Esophagus squamous epithelium (tissue), 5 donors: Measurements from ENCODE around the gene SLC12A6. TPM values are rescaled to one million over a fixed set of nuclear protein-coding genes. Genes with fewer than 3 reads are reported as not detected.
"Not testable (repeated sequence)": the region's sequence is repeated elsewhere in the genome, so short reads cannot be mapped to it uniquely, and the experiment has no call there.

Source experiments
- DNase-seq: peaks from one replicate; lab custom pipeline; 2025; lab: John Stamatoyannopoulos, UW
- H3K27ac ChIP-seq, 4 donors: fragments of 200-600 bp; sonication (generic); one replicate each; pipeline ENCODE4 v1.5.1; 2016 to 2019; ENCODE audit warnings: mild to moderate bottlenecking in 1 of 4
- H3K27me3 ChIP-seq, 4 donors: fragments of 200-600 bp; sonication (generic); 1 replicate in 3 of 4; 2 replicates in 1 of 4; pipeline versions ENCODE4 v1.5.1 to v1.6.0; 2017 to 2021; ENCODE audit warnings: antibody characterized with exemption in 1 of 4
- H3K36me3 ChIP-seq, 3 donors: fragments of 200-600 bp; sonication (generic); one replicate each; pipeline ENCODE4 v1.5.1; 2016 to 2019
- H3K4me1 ChIP-seq, 3 donors: fragments of 200-600 bp; sonication (generic); one replicate each; pipeline ENCODE4 v1.5.1; 2017 to 2019
- H3K4me3 ChIP-seq, 4 donors: fragments of 200-600 bp; sonication (generic); 1 replicate in 3 of 4; 2 replicates in 1 of 4; pipeline ENCODE4 v1.5.1; 2016 to 2019; ENCODE audit warnings: mild to moderate bottlenecking in 2 of 4, moderate library complexity in 1 of 4
- H3K9me3 ChIP-seq, 3 donors: fragments of 200-600 bp; sonication (generic); one replicate each; pipeline ENCODE4 v1.5.1; 2016 to 2019
- CTCF ChIP-seq, 6 experiments: fragments of 450-650 bp in 4 of 6; fragments of 200-600 bp in 2 of 6; sonication (generic) in 2 of 6; IDR thresholded peaks; one replicate each; pipeline ENCODE4 v1.5.1; 2016 to 2019; ENCODE audit warnings: antibody characterized with exemption in 6 of 6, mild to moderate bottlenecking in 4 of 6, moderate library complexity in 4 of 6
- POLR2A ChIP-seq, 4 donors: fragments of 450-650 bp; IDR thresholded peaks; one replicate each; pipeline ENCODE4 v1.6.1; 2017; ENCODE audit warnings: antibody characterized with exemption in 4 of 4, mild to moderate bottlenecking in 4 of 4, moderate library complexity in 3 of 4
- WGBS, 2 donors: methylation state at CpG; one replicate each; pipeline ENCODE4 v1.1.5; 2018; 5-methylcytosine and 5-hydroxymethylcytosine counted together
- intact Hi-C: fragments of 100-400 bp; cut with DNase I; formaldehyde crosslinking; loops from one replicate; pipeline ENCODE4 v1.15.0; 2022
- total RNA-seq, 4 donors: library from RNA; depleted of rRNA; stranded (reverse); fragments of >200 nt; gene quantifications; one replicate each; pipeline ENCODE4 v1.1.0, GENCODE V29; 2016
- donor health status: DM: yes; HTN: yes; CAD: no.

SLC12A6 gene
- total RNA-seq, 4 donors from 2014 or later = 33.0 to 70.3 (median 49.5) TPM

- intact Hi-C loops = loop anchor here (10.0 kb wide), 1 partner anchor 109 kb away; the partner anchor contains the start of genes EMC7 and PGBD4
- no peak overlapping the region for H3K27ac ChIP-seq
- WGBS, 2 donors = 33 to 45% methylated on average over 4 of the region's 4 CpGs
- H3K36me3 ChIP-seq = no peaks in the 10 kb centered on the region
- TF ChIP-seq POLR2A (IDR thresholded peaks at IDR 0.05) (no peak), CTCF (IDR thresholded peaks at IDR 0.05) (no peak)
- H3K4me1 ChIP-seq = peaks cover 3 to 8% (median 3%) of the 10 kb centered on the region in 3 donors
- no peaks in the 10 kb centered on the region for H3K9me3 ChIP-seq
- H3K27me3 ChIP-seq = no peaks in the 10 kb centered on the region
- DNase-seq = no peak
- H3K4me3 ChIP-seq = no peak overlapping the region
Observed at GRCh38 chr15:34213690-34214089, 123.9 kb downstream of the SLC12A6 start.

- Histone ChIP-seq H3K27me3 (no peaks in the 10 kb centered on the region), H3K4me1 (peaks cover 9 to 23% (median 11%) of the 10 kb centered on the region in 3 donors), H3K27ac (peak within 1 kb of the TSS; percentile 88 to 97 (median 94)), H3K36me3 (peaks cover 0 to 8% (median 0%) of the 10 kb centered on the region in 3 donors), H3K9me3 (no peaks in the 10 kb centered on the region), H3K4me3 (peak within 1 kb of the TSS; percentile 46 to 75 (median 74))
- WGBS, 2 donors = 0% methylated on average over 13 of the region's 81 CpGs
- intact Hi-C loops = loop anchor here (5.0 to 10.0 kb wide), 2 partner anchors 105 to 142 kb away; partner anchors contain the start of genes EMC7 and PGBD4
- peak in 3 of 4 donors; percentile 83 to 86 (median 85) for TF ChIP-seq POLR2A (IDR thresholded peaks at IDR 0.05)
- TF ChIP-seq CTCF (IDR thresholded peaks at IDR 0.05) = peak; percentile 93 to 97 (median 96)
- DNase-seq = peak; percentile 61
Observed at GRCh38 chr15:34209421-34210282, 127.9 kb downstream of the SLC12A6 start, which contains the start of gene KATNBL1. TSS of gene KATNBL1 (minus strand) at chr15:34210096. CDS start at chr15:34163676, 46,420 bp downstream.

- TF ChIP-seq POLR2A (IDR thresholded peaks at IDR 0.05) = no peak
- TF ChIP-seq CTCF (IDR thresholded peaks at IDR 0.05) = no peak
- no peak for DNase-seq
- Histone ChIP-seq H3K4me1 (peaks cover 9 to 23% (median 11%) of the 10 kb centered on the region in 3 donors), H3K36me3 (peaks cover 0 to 12% (median 0%) of the 10 kb centered on the region in 3 donors), H3K27me3 (no peaks in the 10 kb centered on the region), H3K4me3 (no peak overlapping the region), H3K27ac (no peak overlapping the region), H3K9me3 (no peaks in the 10 kb centered on the region)
- intact Hi-C loops = loop anchor here (5.0 kb wide), 1 partner anchor 139 kb away; no protein-coding TSS in a partner anchor
- 79 to 91% methylated on average over 4 of the region's 4 CpGs for WGBS, 2 donors
Observed at GRCh38 chr15:34206011-34206410, 131.6 kb downstream of the SLC12A6 start.

GRCh38 chr15:34203936-34204335, 133.6 kb downstream of the SLC12A6 start:
- no peak for DNase-seq
- intact Hi-C loops = no loop called here
- Histone ChIP-seq H3K9me3 (no peaks in the 10 kb centered on the region), H3K4me1 (peaks cover 9 to 17% (median 10%) of the 10 kb centered on the region in 3 donors), H3K36me3 (peaks cover 0 to 29% (median 0%) of the 10 kb centered on the region in 3 donors), H3K27ac (no peak overlapping the region), H3K27me3 (no peaks in the 10 kb centered on the region), H3K4me3 (no peak overlapping the region)
- TF ChIP-seq CTCF (IDR thresholded peaks at IDR 0.05) = no peak
- no peak for TF ChIP-seq POLR2A (IDR thresholded peaks at IDR 0.05)
- 76 to 100% methylated on average over 1 of the region's 1 CpG for WGBS, 2 donors

- no peak overlapping the region for H3K27ac ChIP-seq
- H3K4me3 ChIP-seq = no peak overlapping the region
- peaks cover 3 to 11% (median 3%) of the 10 kb centered on the region in 3 donors for H3K4me1 ChIP-seq
- no peak for TF ChIP-seq CTCF (IDR thresholded peaks at IDR 0.05)
- no peak for TF ChIP-seq POLR2A (IDR thresholded peaks at IDR 0.05)
- no peak for DNase-seq
- H3K9me3 ChIP-seq = no peaks in the 10 kb centered on the region
- peaks cover 0 to 30% (median 0%) of the 10 kb centered on the region in 3 donors for H3K36me3 ChIP-seq
- WGBS, 2 donors = 81 to 87% methylated on average over 1 of the region's 1 CpG
- intact Hi-C loops = no loop called here
- H3K27me3 ChIP-seq = no peaks in the 10 kb centered on the region
Observed at GRCh38 chr15:34203305-34203704, 134.3 kb downstream of the SLC12A6 start.

- H3K4me3 ChIP-seq, H3K27ac ChIP-seq, DNase-seq, H3K9me3 ChIP-seq, H3K36me3 ChIP-seq, H3K27me3 ChIP-seq, intact Hi-C loops, H3K4me1 ChIP-seq: not testable (repeated sequence)
- 81 to 93% methylated on average over 7 of the region's 7 CpGs for WGBS, 2 donors
Observed at GRCh38 chr15:34193272-34193671, 144.3 kb downstream of the SLC12A6 start.
